Measurements from ENCODE around the gene IMMP2L. TPM values are rescaled to one million over a fixed set of nuclear protein-coding genes. Genes with fewer than 3 reads are reported as not detected.

IMMP2L gene
- total and polyA plus RNA-seq, 2 donors (not counting 3 experiments of a cell fraction or from before 2014, with no cell fraction given), result 9.9 to 11.8 TPM

DNA sequence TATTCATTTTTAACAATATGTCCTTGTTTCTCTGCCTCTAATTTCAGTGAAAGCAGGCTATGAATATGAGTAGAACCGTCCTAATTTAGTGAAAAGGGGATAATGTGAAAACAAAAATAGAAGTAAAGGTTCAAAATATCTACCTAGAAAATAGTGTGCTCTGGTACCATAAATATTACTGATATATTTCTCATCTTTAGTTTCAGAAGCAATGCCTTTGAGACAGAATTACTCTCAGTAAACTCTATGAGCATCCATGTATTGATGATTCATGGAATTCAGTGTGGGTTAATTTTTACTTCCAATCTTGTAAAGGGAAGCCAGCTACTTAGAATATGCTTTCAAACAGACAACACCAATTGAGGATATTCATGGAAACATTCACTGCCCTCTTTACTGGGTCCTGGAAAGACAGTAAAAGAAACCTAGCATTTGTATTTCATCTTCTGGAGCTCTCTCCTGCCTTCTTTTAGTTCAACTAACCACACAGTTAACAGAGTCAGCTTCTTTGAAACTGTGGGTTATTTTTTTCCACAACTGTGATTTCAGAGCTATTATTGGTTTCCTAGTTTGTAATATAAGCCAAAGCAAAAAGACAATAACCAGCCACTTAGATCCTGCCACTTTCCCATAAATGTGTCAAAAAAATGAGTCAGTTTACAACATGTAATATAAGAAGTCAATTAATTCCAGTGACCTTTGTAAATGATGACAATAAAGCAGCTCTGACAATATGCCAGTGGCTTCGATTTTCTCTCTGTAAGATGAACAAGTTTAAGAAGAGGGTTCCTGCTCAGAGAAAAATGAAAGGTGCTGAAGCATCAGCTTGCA, 469.7 kb downstream of the IMMP2L start:
- Histone ChIP-seq H3K9ac (replicated peaks; ENCODE audit: extremely low read depth, insufficient read depth, low read length) (no peak overlapping the region), H2AFZ (ENCODE audit: low read depth, low read length) (no peak overlapping the region), H3K79me2 (ENCODE audit: control insufficient read depth, insufficient read depth, low read length) (no peaks in the 10 kb centered on the region), H3K4me3 (replicated peaks in 1 of 3; ENCODE audit: insufficient read depth in 1 of 3, low read depth in 1 of 3, low read length in 3 of 3) (no peak overlapping the region), H3K27me3 (ENCODE audit: control insufficient read depth in 2 of 2, insufficient read depth in 2 of 2, low read length in 2 of 2) (no peaks in the 10 kb centered on the region), H3K9me1 (replicated peaks; ENCODE audit: control insufficient read depth, extremely low read depth, insufficient read depth, low read length) (no peaks in the 10 kb centered on the region), H3K4me2 (ENCODE audit: insufficient read depth, low read length) (no peak overlapping the region), H3K4me1 (ENCODE audit: control insufficient read depth, extremely low read depth, insufficient read depth, low read length) (peaks cover 3% of the 10 kb centered on the region), H3K9me3 (replicated peaks; ENCODE audit: control insufficient read depth, insufficient read depth, low read length) (no peaks in the 10 kb centered on the region), H3K36me3 (ENCODE audit: control insufficient read depth in 2 of 2, extremely low read depth in 1 of 2, insufficient read depth in 2 of 2, low read length in 2 of 2) (no peaks in the 10 kb centered on the region), H4K20me1 (replicated peaks; ENCODE audit: control insufficient read depth, extremely low read depth, insufficient read depth, low read length) (no peaks in the 10 kb centered on the region), H3K27ac (ENCODE audit: insufficient read depth, low read depth, low read length) (no peak overlapping the region)
- ChIA-PET CTCF (interaction anchor here (1.0 kb wide), 1 partner anchor 35 kb away, joined by 4 read pairs; no protein-coding TSS in a partner anchor), POLR2A (no interaction called here)
- BruUV-seq (replicated peaks), result no TSS peak
- FAIRE-seq (no peak), DNase-seq (ENCODE audit: low read depth, low spot score) (no peak)
- dilution Hi-C loops (cut with MboI; ENCODE audit: extremely low pct_ligation_motif_present, low sequenced_read_pairs), result no loop called here
- no peak for TF ChIP-seq POLR2AphosphoS5 (IDR thresholded peaks at IDR 0.05; ENCODE audit: insufficient read depth, low read depth, low read length)
- TF ChIP-seq FOS (IDR thresholded peaks at IDR 0.05; ENCODE audit: borderline replicate concordance, insufficient read depth, low read length), result no peak
- TF ChIP-seq EZH2 (IDR thresholded peaks at IDR 0.05; ENCODE audit: borderline replicate concordance, low read depth, low read length, severe bottlenecking), result no peak
- no peak for TF ChIP-seq MYC (IDR thresholded peaks at IDR 0.05; ENCODE audit: low read depth, low read length)
- TF ChIP-seq JUN (IDR thresholded peaks at IDR 0.05; ENCODE audit: borderline replicate concordance, insufficient read depth, insufficient read length, low read depth), result no peak
- TF ChIP-seq GATA2 (IDR thresholded peaks at IDR 0.05; ENCODE audit: insufficient read depth, insufficient read length, low read depth, low read length), result no peak
- TF ChIP-seq, protein P1, sequence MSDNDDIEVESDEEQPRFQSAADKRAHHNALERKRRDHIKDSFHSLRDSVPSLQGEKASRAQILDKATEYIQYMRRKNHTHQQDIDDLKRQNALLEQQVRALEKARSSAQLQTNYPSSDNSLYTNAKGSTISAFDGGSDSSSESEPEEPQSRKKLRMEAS (IDR thresholded peaks at IDR 0.05; ENCODE audit: insufficient read depth, insufficient read length), result no peak
- TF ChIP-seq, protein P2, sequence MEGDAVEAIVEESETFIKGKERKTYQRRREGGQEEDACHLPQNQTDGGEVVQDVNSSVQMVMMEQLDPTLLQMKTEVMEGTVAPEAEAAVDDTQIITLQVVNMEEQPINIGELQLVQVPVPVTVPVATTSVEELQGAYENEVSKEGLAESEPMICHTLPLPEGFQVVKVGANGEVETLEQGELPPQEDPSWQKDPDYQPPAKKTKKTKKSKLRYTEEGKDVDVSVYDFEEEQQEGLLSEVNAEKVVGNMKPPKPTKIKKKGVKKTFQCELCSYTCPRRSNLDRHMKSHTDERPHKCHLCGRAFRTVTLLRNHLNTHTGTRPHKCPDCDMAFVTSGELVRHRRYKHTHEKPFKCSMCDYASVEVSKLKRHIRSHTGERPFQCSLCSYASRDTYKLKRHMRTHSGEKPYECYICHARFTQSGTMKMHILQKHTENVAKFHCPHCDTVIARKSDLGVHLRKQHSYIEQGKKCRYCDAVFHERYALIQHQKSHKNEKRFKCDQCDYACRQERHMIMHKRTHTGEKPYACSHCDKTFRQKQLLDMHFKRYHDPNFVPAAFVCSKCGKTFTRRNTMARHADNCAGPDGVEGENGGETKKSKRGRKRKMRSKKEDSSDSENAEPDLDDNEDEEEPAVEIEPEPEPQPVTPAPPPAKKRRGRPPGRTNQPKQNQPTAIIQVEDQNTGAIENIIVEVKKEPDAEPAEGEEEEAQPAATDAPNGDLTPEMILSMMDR (IDR thresholded peaks at IDR 0.05; ENCODE audit: extremely low read depth in 1 of 2, insufficient read depth in 1 of 2, low read depth in 1 of 2, low read length in 2 of 2), result no peak
- TF ChIP-seq POLR2A (IDR thresholded peaks at IDR 0.05; ENCODE audit: low read depth, low read length), result no peak
- intact Hi-C loops (cut with micrococcal nuclease), result loop anchor here (5.0 to 10.0 kb wide), 2 partner anchors 470 to 648 kb away; partner anchors contain the start of gene IMMP2L
